Sciatic nerve (tissue), 2 donors: ENCODE results near the gene SV2C. TPM values are rescaled to one million over a fixed set of nuclear protein-coding genes. Genes with fewer than 3 reads are reported as not detected.
"Not testable (repeated sequence)": the region's sequence is repeated elsewhere in the genome, so short reads cannot be mapped to it uniquely, and the experiment has no call there.

Experiments
- ATAC-seq: fragments of 200-7000 bp; cut with Tn5 transposase; one replicate; pipeline ENCODE4 v1.9.1; 2020; ENCODE audit warnings: mild to moderate bottlenecking, moderate library complexity
- DNase-seq: peaks from one replicate; pipeline ENCODE4 v3.0.0-alpha.2; 2020; ENCODE audit warnings: low spot score
- intact Hi-C: fragments of 100-400 bp; cut with DNase I; formaldehyde crosslinking; loops from one replicate; pipeline ENCODE4 v1.14.2; 2022
- total RNA-seq: library from RNA; stranded (reverse); fragmentation: NEBNext Ultra II Directional; extraction: Animal tissue kit (Norgen Biotek cat#: 25700); gene quantifications from one replicate; pipeline ENCODE4 v1.2.1, GENCODE V29; 2021
- donor health status: DM: no; HTN: no; CAD: no.
- donor health status: DM: no; HTN: no; CAD: no.

Gene SV2C
- total RNA-seq, 1 donor from 2014 or later, result 4.9 TPM

GRCh38 chr5:76323494-76323893, 240.3 kb downstream of the SV2C start:
- intact Hi-C loops, result not testable (repeated sequence)

GRCh38 chr5:76325326-76325725, 242.1 kb downstream of the SV2C start:
- intact Hi-C loops, result no loop called here
- DNase-seq (no peak), ATAC-seq (no peak)

More at GRCh38 chr5:76323494-76323893, 240.3 kb downstream of the SV2C start:
- ATAC-seq, DNase-seq: not testable (repeated sequence)

GRCh38 chr5:76325876-76326491, 242.8 kb downstream of the SV2C start:
- intact Hi-C loops, result no loop called here
- ATAC-seq (peak; percentile 50), DNase-seq (no peak)

- ATAC-seq (no peak), DNase-seq (no peak)
- intact Hi-C loops, result no loop called here
These were observed 243.6 kb downstream of the SV2C start for GRCh38 chr5:76326577-76327302.

GRCh38 chr5:76329346-76329745, 246.2 kb downstream of the SV2C start:
- ATAC-seq (no peak), DNase-seq (no peak)
- intact Hi-C loops, result no loop called here

GRCh38 chr5:76331126-76331525, 247.9 kb downstream of the SV2C start:
- DNase-seq (no peak), ATAC-seq (no peak)
- intact Hi-C loops, result no loop called here

GRCh38 chr5:76332102-76332501, 248.9 kb downstream of the SV2C start:
- DNase-seq, result no peak
- no peak for ATAC-seq
- intact Hi-C loops, result no loop called here

GRCh38 chr5:76332611-76333205, 249.5 kb downstream of the SV2C start:
- no peak for DNase-seq
- intact Hi-C loops, result no loop called here
- ATAC-seq, result no peak

- DNase-seq, result no peak
- ATAC-seq, result no peak
- intact Hi-C loops, result no loop called here
These were observed 250.4 kb downstream of the SV2C start for GRCh38 chr5:76333571-76333970.

- DNase-seq (no peak), ATAC-seq (no peak)
- intact Hi-C loops, result no loop called here
These were observed 251.4 kb downstream of the SV2C start for GRCh38 chr5:76334574-76334973.

- DNase-seq, ATAC-seq, intact Hi-C loops: not testable (repeated sequence)
These were observed 252.3 kb downstream of the SV2C start for GRCh38 chr5:76335451-76335850.

- intact Hi-C loops, ATAC-seq: not testable (repeated sequence)
These were observed 253.1 kb downstream of the SV2C start for GRCh38 chr5:76336253-76336809.

GRCh38 chr5:76337953-76338451, 254.8 kb downstream of the SV2C start:
- intact Hi-C loops, result no loop called here
- no peak for ATAC-seq
- DNase-seq, result no peak

More at GRCh38 chr5:76336253-76336809, 253.1 kb downstream of the SV2C start:
- DNase-seq, result not testable (repeated sequence)

- intact Hi-C loops, result no loop called here
- no peak for ATAC-seq
- no peak for DNase-seq
These were observed 256.7 kb downstream of the SV2C start for GRCh38 chr5:76339919-76340318.

- ATAC-seq (peak; percentile 53), DNase-seq (no peak)
- intact Hi-C loops, result no loop called here
These were observed 258.6 kb downstream of the SV2C start for GRCh38 chr5:76341651-76342334.

GRCh38 chr5:76342474-76342873, 259.3 kb downstream of the SV2C start:
- no peak for ATAC-seq
- no peak for DNase-seq
- intact Hi-C loops, result no loop called here

- DNase-seq, result no peak
- intact Hi-C loops, result no loop called here
- ATAC-seq, result no peak
These were observed 262.4 kb downstream of the SV2C start for GRCh38 chr5:76345582-76345981.

- intact Hi-C loops, result no loop called here
- ATAC-seq, result no peak
- DNase-seq, result no peak
These were observed 268.0 kb downstream of the SV2C start for GRCh38 chr5:76351176-76351575.

- intact Hi-C loops, result no loop called here
- no peak for DNase-seq
- no peak for ATAC-seq
These were observed 268.4 kb downstream of the SV2C start for GRCh38 chr5:76351577-76351976.
